HL-60 (cell line): ENCODE data around the gene POLD2.

ENCODE experiments used
- GABPA ChIP-seq: IDR thresholded peaks from 2 replicates; pipeline ENCODE4 v1.6.1; 2012; ENCODE audit warnings: low read depth
- POLR2AphosphoS5 ChIP-seq: IDR thresholded peaks from 2 replicates; pipeline ENCODE4 v1.6.1; 2012; ENCODE audit warnings: low read depth
- TF ChIP-seq, protein P1 (sequence below): IDR thresholded peaks from one replicate; pipeline ENCODE4 v1.5.1; 2011; ENCODE audit warnings: low read length, control low read depth, inconsistent platforms; ENCODE audit not compliant: insufficient read depth
- TF ChIP-seq, protein P2 (sequence below): IDR thresholded peaks from 2 replicates; pipeline ENCODE4 v1.6.1; 2012; ENCODE audit warnings: low read depth; ENCODE audit not compliant: insufficient replicate concordance

- TF ChIP-seq, protein P1, sequence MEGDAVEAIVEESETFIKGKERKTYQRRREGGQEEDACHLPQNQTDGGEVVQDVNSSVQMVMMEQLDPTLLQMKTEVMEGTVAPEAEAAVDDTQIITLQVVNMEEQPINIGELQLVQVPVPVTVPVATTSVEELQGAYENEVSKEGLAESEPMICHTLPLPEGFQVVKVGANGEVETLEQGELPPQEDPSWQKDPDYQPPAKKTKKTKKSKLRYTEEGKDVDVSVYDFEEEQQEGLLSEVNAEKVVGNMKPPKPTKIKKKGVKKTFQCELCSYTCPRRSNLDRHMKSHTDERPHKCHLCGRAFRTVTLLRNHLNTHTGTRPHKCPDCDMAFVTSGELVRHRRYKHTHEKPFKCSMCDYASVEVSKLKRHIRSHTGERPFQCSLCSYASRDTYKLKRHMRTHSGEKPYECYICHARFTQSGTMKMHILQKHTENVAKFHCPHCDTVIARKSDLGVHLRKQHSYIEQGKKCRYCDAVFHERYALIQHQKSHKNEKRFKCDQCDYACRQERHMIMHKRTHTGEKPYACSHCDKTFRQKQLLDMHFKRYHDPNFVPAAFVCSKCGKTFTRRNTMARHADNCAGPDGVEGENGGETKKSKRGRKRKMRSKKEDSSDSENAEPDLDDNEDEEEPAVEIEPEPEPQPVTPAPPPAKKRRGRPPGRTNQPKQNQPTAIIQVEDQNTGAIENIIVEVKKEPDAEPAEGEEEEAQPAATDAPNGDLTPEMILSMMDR: peak; percentile 22
- TF ChIP-seq, protein P2, sequence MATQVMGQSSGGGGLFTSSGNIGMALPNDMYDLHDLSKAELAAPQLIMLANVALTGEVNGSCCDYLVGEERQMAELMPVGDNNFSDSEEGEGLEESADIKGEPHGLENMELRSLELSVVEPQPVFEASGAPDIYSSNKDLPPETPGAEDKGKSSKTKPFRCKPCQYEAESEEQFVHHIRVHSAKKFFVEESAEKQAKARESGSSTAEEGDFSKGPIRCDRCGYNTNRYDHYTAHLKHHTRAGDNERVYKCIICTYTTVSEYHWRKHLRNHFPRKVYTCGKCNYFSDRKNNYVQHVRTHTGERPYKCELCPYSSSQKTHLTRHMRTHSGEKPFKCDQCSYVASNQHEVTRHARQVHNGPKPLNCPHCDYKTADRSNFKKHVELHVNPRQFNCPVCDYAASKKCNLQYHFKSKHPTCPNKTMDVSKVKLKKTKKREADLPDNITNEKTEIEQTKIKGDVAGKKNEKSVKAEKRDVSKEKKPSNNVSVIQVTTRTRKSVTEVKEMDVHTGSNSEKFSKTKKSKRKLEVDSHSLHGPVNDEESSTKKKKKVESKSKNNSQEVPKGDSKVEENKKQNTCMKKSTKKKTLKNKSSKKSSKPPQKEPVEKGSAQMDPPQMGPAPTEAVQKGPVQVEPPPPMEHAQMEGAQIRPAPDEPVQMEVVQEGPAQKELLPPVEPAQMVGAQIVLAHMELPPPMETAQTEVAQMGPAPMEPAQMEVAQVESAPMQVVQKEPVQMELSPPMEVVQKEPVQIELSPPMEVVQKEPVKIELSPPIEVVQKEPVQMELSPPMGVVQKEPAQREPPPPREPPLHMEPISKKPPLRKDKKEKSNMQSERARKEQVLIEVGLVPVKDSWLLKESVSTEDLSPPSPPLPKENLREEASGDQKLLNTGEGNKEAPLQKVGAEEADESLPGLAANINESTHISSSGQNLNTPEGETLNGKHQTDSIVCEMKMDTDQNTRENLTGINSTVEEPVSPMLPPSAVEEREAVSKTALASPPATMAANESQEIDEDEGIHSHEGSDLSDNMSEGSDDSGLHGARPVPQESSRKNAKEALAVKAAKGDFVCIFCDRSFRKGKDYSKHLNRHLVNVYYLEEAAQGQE: no peak
- TF ChIP-seq POLR2AphosphoS5: peak; percentile 14; the same call in 1 of the 2 replicates
- TF ChIP-seq GABPA: no peak
Measured at GRCh38 chr7:44072364-44073231, 50.8 kb downstream of the POLD2 start.
